ENCODE data around the gene ERCC8. TPM values are rescaled to one million over a fixed set of nuclear protein-coding genes. Genes with fewer than 3 reads are reported as not detected.

The ERCC8 gene
- total RNA-seq, 4 donors from 2014 or later, result 5.0 to 29.1 (median 11.9) TPM

DNA sequence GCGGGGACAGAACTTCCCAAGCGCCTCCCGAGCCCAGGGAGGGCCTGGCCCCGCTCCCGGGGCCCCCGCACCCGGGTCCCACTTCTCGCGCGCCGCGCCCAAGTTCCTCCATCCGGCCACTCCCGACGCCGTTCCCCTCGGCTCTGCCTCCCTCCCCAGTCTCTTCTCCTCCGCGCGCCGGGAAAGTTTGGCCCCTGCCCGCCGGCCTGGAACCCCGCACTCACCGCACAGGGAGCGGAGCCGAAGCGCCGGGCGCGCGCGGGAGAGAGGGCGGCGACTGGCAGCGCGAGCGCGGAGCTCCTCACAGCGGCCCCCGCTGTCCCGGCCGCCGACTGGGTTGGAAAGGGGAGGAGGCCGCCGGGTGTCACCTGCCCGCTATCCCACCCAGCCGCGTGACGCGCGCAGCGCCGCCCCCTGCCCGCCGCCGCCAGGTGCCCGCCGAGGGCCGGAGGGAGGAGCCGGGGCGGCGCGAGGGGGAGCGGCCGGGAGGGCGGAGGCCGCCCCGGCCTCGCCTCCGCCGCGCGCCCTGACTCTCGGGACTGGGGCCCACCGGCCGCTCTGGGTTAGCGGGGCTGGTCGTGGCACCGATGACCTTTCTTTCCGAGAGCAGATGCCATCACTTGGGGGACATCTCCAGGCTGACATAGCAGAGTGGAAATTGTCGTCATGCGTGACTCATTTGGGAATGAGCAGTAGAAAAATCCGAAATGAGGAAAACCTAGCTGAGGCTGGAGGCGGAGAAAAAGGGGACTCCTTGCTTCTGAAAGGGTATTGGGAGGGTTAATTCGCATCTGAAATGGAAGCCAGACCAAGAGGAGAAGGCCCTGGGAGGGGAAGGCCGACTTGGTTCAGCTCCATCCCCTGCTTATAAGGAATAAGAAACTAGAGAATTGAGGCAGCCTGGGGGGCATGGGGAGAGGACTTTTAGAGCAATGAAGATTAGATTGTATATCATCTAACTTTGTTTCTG lies 100.6 kb downstream of the ERCC8 start, which contains the start of gene ELOVL7:
ELOVL7 (minus strand) TSS at position 334 of the 970 bp plus-strand sequence. CDS start 56,872 bp downstream, outside the sequence.
- no peak for TF ChIP-seq POLR2A (IDR thresholded peaks at IDR 0.05)
- TF ChIP-seq, protein P1, sequence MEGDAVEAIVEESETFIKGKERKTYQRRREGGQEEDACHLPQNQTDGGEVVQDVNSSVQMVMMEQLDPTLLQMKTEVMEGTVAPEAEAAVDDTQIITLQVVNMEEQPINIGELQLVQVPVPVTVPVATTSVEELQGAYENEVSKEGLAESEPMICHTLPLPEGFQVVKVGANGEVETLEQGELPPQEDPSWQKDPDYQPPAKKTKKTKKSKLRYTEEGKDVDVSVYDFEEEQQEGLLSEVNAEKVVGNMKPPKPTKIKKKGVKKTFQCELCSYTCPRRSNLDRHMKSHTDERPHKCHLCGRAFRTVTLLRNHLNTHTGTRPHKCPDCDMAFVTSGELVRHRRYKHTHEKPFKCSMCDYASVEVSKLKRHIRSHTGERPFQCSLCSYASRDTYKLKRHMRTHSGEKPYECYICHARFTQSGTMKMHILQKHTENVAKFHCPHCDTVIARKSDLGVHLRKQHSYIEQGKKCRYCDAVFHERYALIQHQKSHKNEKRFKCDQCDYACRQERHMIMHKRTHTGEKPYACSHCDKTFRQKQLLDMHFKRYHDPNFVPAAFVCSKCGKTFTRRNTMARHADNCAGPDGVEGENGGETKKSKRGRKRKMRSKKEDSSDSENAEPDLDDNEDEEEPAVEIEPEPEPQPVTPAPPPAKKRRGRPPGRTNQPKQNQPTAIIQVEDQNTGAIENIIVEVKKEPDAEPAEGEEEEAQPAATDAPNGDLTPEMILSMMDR (IDR thresholded peaks at IDR 0.05), result no peak
- WGBS, 2 donors, result 1 to 2% methylated on average over 11 to 38 of the region's 87 CpGs
- intact Hi-C loops (cut with DNase I; ENCODE audit: low total_unique reads), result no loop called here
- H3K4me3 ChIP-seq (ENCODE audit: low read depth, poor library complexity, severe bottlenecking), result peak within 1 kb of the TSS; percentile 75
- peak in 1 of 2 donors; percentile 40 for DNase-seq (ENCODE audit: low spot score in 2 of 2)

DNA sequence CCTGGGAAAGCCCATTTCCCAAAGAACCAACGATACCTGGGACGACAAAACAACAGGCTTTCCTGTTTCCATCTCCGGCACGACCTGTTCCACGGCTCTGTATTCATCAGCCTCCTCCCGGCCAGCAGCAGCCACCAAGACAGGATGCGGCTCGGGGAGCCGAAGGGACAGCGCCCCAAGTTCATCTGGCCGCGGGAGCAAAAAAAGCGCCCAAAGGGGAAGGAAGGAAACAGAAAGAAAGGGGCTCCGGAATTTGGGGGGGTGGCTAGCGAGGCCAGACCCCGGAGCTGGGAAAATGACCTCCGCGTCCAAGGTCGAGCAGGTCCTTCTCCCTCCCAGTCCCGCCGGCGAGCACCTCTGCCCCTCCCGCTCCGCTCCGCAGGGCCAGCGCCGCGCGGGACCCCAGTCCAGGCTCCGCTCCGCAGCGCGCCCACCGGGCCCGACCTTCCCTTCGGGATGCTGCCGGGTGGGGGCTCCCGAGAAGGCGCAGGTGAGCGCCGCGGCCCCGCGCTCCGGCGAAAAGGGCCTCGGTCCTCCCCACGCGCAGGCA lies 101.4 kb downstream of the ERCC8 start:
- WGBS, 2 donors, result 0 to 1% methylated on average over 18 to 36 of the region's 49 CpGs
- intact Hi-C loops (cut with DNase I; ENCODE audit: low total_unique reads), result no loop called here
- no peak for TF ChIP-seq POLR2A (IDR thresholded peaks at IDR 0.05)
- TF ChIP-seq, protein P1 (IDR thresholded peaks at IDR 0.05), result no peak
- H3K4me3 ChIP-seq (ENCODE audit: low read depth, poor library complexity, severe bottlenecking), result peak overlapping the region; percentile 75
- DNase-seq (ENCODE audit: low spot score in 2 of 2), result no peak

DNA sequence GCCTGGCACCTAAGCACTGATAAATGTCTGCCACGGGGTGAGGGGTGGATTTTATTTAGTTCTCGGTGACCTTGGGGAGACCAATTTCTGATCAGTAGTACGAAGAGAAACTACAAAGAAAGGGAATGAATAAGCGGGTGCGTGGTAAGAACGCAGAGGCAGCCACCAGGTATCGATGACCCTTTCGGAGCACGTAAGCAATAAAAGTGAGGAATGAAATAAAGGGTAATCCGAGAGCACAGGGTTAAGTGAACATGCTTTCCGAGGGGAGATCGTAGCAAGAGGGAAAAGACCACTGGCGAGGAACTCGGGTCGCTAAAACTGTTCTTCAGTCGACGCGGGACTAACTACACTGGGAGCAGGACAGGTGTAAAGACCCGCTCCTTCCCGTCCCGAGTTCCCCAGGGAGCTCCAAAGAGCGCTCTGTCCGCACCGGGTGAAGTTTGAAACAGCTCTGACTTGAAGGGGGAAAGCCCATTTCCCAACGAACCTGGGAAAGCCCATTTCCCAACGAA lies 101.9 kb downstream of the ERCC8 start:
- DNase-seq (ENCODE audit: low spot score in 2 of 2), result no peak
- TF ChIP-seq, protein P1 (IDR thresholded peaks at IDR 0.05), result no peak
- TF ChIP-seq POLR2A (IDR thresholded peaks at IDR 0.05), result no peak
- peak overlapping the region; percentile 75 for H3K4me3 ChIP-seq (ENCODE audit: low read depth, poor library complexity, severe bottlenecking)
- intact Hi-C loops (cut with DNase I; ENCODE audit: low total_unique reads), result no loop called here
- WGBS, 2 donors, result 10% methylated on average over 26 of the region's 26 CpGs

DNA sequence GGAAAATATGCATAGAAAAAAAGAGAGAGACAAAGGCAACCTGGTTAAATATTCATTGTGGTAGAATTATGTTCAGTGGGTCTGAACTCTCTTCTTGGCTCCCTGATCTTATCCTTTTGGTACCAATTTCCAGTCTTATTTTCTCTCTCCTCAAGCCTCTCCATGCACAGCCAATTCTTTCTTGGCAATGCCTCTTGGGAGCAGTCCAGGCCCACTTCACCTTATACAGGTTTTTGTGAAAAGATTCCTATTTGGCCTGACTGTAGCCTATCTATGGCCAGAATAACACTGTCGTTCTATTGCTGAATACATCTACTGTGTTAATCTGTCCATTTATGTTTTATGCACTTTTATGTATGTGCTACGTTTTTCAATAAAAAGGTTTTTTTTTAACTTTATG lies 103.5 kb downstream of the ERCC8 start:
- no peak overlapping the region for H3K4me3 ChIP-seq (ENCODE audit: low read depth, poor library complexity, severe bottlenecking)
- WGBS, 2 donors, result 71 to 74% methylated on average over 2 of the region's 2 CpGs
- intact Hi-C loops (cut with DNase I; ENCODE audit: low total_unique reads), result no loop called here
- DNase-seq (ENCODE audit: low spot score in 2 of 2), result no peak
- TF ChIP-seq, protein P1 (IDR thresholded peaks at IDR 0.05), result no peak
- no peak for TF ChIP-seq POLR2A (IDR thresholded peaks at IDR 0.05)

DNA sequence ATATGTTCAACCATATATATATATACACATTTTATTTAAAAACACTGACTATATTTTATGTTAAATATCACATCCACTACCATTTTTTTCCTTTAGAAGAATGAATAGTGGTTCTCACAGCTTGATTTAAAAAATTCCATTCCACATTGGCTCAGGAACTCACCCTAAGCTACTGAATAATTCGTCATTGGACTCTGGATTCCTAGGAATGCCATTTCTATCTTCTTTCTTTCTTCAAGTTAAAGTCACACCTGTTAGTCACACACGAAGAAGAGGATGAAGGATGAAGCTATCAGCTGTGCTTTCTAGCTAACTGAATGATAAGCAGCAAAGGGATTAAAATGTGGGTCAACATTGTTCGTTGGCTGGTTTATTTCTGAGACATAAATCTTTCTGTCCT lies 108.7 kb downstream of the ERCC8 start:
- whole genome bisulfite sequencing, 2 donors, result 52% methylated on average over 3 of the region's 3 CpGs
- no peak overlapping the region for H3K4me3 ChIP-seq (ENCODE audit: low read depth, poor library complexity, severe bottlenecking)
- DNase-seq (ENCODE audit: low spot score in 2 of 2), result no peak
- intact Hi-C loops (cut with DNase I; ENCODE audit: low total_unique reads), result no loop called here
- TF ChIP-seq POLR2A (IDR thresholded peaks at IDR 0.05), result no peak
- TF ChIP-seq, protein P1 (IDR thresholded peaks at IDR 0.05), result no peak

All from lower leg skin (tissue), 4 donors.